ENCODE data around the gene S100A8.

DNA sequence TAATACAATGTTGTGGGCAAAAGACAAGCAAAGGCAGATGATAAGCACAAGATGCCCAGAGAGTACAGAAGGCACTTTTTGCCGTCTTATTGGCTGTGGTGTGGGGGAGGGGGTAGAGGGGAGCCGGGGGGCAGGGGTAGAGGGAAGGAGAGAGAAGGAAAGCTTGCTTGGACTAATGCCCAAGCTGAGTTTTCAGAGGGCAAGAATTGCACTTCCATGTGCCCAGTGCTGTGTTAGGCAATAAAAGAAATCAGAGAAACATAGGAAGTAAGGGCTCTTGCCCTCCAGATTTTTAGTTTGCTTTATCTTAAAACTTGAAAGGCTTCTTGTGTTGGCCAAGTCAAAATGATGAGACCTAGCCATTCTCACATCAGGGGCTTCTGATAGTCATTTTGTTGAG lies 23.8 kb downstream of the S100A8 start:
- TF ChIP-seq, protein P1, sequence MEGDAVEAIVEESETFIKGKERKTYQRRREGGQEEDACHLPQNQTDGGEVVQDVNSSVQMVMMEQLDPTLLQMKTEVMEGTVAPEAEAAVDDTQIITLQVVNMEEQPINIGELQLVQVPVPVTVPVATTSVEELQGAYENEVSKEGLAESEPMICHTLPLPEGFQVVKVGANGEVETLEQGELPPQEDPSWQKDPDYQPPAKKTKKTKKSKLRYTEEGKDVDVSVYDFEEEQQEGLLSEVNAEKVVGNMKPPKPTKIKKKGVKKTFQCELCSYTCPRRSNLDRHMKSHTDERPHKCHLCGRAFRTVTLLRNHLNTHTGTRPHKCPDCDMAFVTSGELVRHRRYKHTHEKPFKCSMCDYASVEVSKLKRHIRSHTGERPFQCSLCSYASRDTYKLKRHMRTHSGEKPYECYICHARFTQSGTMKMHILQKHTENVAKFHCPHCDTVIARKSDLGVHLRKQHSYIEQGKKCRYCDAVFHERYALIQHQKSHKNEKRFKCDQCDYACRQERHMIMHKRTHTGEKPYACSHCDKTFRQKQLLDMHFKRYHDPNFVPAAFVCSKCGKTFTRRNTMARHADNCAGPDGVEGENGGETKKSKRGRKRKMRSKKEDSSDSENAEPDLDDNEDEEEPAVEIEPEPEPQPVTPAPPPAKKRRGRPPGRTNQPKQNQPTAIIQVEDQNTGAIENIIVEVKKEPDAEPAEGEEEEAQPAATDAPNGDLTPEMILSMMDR (IDR thresholded peaks at IDR 0.05; ENCODE audit: low read depth, low read length) = no peak
- TF ChIP-seq POLR2A (IDR thresholded peaks at IDR 0.05; ENCODE audit: extremely low read depth, insufficient read length) (no peak), MYC (IDR thresholded peaks at IDR 0.05; ENCODE audit: low read depth, low read length) (no peak)
- TF ChIP-seq, protein P2, sequence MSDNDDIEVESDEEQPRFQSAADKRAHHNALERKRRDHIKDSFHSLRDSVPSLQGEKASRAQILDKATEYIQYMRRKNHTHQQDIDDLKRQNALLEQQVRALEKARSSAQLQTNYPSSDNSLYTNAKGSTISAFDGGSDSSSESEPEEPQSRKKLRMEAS (IDR thresholded peaks at IDR 0.05; ENCODE audit: low read depth, low read length) = no peak

Measured in NB4 (cell line).